ENCODE measurements around the gene ZNF428. TPM values are rescaled to one million over a fixed set of nuclear protein-coding genes. Genes with fewer than 3 reads are reported as not detected.
"Not testable (repeated sequence)": the region's sequence is repeated elsewhere in the genome, so short reads cannot be mapped to it uniquely, and the experiment has no call there.

The ZNF428 gene
- total and polyA plus RNA-seq, 11 donors, result 25.1 to 64.5 (median 31.3) TPM

DNA sequence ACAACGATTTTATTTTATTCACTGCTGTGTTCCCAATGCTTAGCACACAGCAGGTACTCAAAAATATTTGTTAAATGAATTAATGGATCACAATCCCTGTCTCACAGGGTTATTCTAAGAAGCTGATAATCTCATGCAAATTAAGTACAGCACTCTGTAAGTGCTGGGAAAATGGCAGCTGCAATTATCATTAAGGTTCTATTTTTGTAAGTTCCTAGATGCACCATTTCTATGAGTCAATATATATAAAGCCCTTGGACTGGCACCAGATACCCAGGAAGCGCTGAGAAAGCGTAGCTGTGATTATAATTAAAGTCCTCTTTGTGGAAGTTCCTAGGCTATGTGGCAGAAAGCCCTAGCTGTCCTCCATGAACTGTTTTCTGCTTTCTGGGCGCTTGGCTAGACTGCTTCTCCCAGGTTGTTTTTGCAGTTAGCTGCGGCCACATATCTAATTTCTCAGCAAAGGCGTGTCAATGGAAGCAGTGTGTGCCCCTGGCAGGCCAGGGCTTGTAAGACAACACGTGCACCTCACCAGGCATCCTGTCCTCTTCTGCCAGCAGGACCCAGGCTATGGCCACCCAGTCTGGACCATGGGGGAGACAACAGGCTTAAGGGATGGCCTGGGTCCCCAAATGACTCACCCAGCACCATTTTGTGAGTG lies 12.7 kb downstream of the ZNF428 start:
- Histone ChIP-seq H3K4me3 (no peak overlapping the region), H3K27ac (no peak overlapping the region), H3K4me1 (peaks cover 0 to 15% (median 0%) of the 10 kb centered on the region in 12 donors), H3K27me3 (no peaks in the 10 kb centered on the region), H3K9me3 (no peaks in the 10 kb centered on the region), H3K36me3 (peaks cover 0 to 38% (median 17%) of the 10 kb centered on the region in 9 donors)
- ATAC-seq, result no peak
- intact Hi-C loops (cut with DNase I), result no loop called here
- TF ChIP-seq POLR2A (IDR thresholded peaks at IDR 0.05), result no peak
- TF ChIP-seq, protein P1, sequence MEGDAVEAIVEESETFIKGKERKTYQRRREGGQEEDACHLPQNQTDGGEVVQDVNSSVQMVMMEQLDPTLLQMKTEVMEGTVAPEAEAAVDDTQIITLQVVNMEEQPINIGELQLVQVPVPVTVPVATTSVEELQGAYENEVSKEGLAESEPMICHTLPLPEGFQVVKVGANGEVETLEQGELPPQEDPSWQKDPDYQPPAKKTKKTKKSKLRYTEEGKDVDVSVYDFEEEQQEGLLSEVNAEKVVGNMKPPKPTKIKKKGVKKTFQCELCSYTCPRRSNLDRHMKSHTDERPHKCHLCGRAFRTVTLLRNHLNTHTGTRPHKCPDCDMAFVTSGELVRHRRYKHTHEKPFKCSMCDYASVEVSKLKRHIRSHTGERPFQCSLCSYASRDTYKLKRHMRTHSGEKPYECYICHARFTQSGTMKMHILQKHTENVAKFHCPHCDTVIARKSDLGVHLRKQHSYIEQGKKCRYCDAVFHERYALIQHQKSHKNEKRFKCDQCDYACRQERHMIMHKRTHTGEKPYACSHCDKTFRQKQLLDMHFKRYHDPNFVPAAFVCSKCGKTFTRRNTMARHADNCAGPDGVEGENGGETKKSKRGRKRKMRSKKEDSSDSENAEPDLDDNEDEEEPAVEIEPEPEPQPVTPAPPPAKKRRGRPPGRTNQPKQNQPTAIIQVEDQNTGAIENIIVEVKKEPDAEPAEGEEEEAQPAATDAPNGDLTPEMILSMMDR (IDR thresholded peaks at IDR 0.05), result no peak
- no peak for DNase-seq
- WGBS, 4 donors, result 84 to 91% (median 86%) methylated on average over 7 of the region's 7 CpGs

DNA sequence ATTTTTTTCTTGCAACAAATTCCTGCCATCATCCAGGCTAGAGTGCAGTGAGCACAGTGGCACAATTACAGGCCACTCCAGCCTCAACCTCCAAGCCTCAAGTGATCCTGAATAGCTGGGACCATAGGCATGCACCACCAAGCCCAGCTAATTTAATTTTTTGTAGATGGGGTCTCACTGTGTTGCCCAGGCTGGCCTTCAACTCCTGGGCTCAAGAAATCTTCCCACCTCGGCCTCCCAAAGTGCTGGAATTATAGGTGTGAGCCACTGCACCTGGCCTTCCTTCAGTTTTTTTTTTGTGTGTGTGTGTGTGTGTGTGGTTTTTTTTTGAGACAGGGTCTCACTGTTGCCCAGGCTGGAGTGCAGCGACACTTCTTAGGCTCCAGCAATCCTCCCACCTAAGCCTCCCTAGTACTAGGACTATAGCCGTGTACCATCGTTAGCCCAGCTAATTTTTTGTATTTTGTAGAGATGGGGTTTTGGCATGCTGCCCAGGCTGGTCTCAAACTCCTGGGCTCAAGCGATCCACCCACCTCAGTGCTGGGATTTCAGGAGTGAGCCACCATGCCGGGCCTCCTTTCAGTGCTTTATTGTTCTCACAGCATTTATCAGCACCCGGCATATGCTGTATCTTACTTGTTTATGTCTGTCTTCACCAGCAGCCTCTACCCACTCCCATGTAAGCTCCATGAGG lies 13.4 kb downstream of the ZNF428 start:
- Histone ChIP-seq H3K36me3 (peaks cover 0 to 39% (median 21%) of the 10 kb centered on the region in 9 donors), H3K9me3 (no peaks in the 10 kb centered on the region), H3K4me1 (peaks cover 0 to 18% (median 0%) of the 10 kb centered on the region in 12 donors), H3K4me3 (no peak overlapping the region), H3K27me3 (no peaks in the 10 kb centered on the region), H3K27ac (no peak overlapping the region)
- intact Hi-C loops (cut with DNase I), result no loop called here
- DNase-seq (no peak), ATAC-seq (no peak)
- TF ChIP-seq POLR2A (IDR thresholded peaks at IDR 0.05), result no peak
- TF ChIP-seq, protein P1 (IDR thresholded peaks at IDR 0.05), result no peak
- 66 to 73% (median 71%) methylated on average over 6 to 7 of the region's 7 CpGs for WGBS, 4 donors

GRCh38 chr19:43600326-43600725 lies 19.1 kb downstream of the ZNF428 start:
- H3K9me3 ChIP-seq; ATAC-seq; H3K27ac ChIP-seq; H3K4me3 ChIP-seq; H3K27me3 ChIP-seq; DNase-seq; intact Hi-C loops (cut with DNase I): not testable (repeated sequence)
- Histone ChIP-seq H3K4me1 (peaks cover 4 to 26% (median 15%) of the 10 kb centered on the region in 12 donors), H3K36me3 (peaks cover 0 to 41% (median 32%) of the 10 kb centered on the region in 9 donors)
- 72 to 84% (median 77%) methylated on average over 4 to 5 of the region's 5 CpGs for WGBS, 4 donors

DNA sequence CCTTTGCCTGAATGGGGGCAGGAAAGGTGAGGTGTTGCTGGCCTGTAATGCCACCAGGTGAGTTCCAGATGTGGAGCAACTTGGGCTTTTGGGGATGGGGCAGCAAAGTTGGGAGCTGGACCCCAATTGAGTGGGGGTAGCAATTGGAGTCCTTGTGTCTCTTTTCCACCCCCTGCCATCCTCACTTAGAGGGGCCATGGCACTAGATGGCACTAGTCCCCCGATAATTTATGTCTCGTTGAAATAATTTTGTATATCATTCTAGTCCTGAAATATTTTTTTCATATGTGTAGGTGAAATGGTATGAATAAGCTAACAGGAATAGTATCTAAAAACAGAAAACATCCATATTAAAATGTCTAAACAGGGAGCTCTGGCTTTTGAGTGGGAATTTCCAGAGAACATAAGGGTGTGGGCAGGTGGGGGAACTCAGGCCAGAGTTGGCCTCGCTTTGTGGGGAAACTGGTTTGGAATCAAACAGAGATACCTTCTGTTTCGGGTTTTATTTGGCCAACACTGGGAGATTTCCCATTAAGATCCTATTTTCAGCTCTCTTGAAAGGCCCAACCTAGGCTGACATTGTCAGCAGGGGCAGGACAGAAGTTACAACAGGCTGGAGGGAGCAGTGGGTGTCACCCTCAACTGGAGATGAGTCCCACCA lies 19.7 kb downstream of the ZNF428 start:
- Histone ChIP-seq H3K36me3 (peaks cover 0 to 41% (median 32%) of the 10 kb centered on the region in 9 donors), H3K4me3 (no peak overlapping the region), H3K27ac (no peak overlapping the region), H3K27me3 (no peaks in the 10 kb centered on the region), H3K9me3 (no peaks in the 10 kb centered on the region), H3K4me1 (peaks cover 4 to 29% (median 20%) of the 10 kb centered on the region in 12 donors)
- 79 to 96% (median 87%) methylated on average over 4 of the region's 4 CpGs for WGBS, 4 donors
- ATAC-seq, result no peak
- DNase-seq, result no peak
- intact Hi-C loops (cut with DNase I), result loop anchor here in 2 of 10 donors (5.0 to 10.0 kb wide), 3 partner anchors 55 to 67 kb away; partner anchors contain the start of gene ZNF575 (in 2 of the 2)
- no peak for TF ChIP-seq POLR2A (IDR thresholded peaks at IDR 0.05)
- TF ChIP-seq, protein P1 (IDR thresholded peaks at IDR 0.05), result no peak

Measured in heart left ventricle (tissue), 16 donors.